OCI-M2 (cell line): ENCODE data around the gene PI4KA.
"Not testable (repeated sequence)": the region's sequence is repeated elsewhere in the genome, so short reads cannot be mapped to it uniquely, and the experiment has no call there.

Source experiments
- DNase-seq: peaks from one replicate; lab custom pipeline; 2025; ENCODE audit not compliant: unreplicated experiment; lab: John Stamatoyannopoulos, UW

Gene PI4KA

GRCh38 chr22:20779014-20779817, 79.4 kb downstream of the PI4KA start:
- DNase-seq, result no peak

GRCh38 chr22:20777420-20778177, 81.0 kb downstream of the PI4KA start:
- peak; percentile 3 for DNase-seq

DNA sequence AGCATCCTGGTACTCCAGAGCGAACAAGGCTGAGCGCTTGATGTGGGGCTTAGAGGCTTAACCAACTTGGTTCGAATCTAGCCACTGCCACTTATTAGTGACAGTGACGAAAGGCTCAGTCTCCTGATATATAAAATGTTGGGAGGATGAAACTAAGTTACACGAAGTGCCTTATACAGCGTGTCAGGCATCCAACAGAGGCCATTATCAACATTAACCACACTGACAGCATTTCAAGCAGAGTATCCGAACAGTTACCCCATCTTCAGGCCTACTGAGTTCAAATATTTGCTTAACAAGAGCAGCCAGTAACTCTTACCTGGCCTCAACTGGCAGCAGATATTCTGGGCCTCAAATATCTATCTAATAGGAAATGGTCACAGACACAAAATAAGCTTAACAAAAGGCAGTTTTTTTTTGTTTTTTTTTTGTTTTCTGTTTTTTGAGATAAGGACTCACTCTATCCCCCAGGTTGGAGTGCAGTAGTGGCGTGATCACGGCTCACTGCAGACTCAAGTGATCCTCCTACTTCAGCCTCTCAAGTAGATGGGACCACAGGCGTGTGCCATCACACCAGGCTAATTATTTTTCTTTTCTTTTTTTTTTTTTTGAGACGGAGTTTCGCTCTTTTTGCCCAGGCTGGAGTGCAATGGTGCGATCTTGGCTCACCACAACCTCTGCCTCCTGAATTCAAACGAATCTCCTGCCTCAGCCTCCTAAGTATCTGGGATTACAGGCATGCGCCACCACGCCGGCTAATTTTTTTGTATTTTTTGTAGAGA, 81.8 kb downstream of the PI4KA start:
- no peak for DNase-seq

DNA sequence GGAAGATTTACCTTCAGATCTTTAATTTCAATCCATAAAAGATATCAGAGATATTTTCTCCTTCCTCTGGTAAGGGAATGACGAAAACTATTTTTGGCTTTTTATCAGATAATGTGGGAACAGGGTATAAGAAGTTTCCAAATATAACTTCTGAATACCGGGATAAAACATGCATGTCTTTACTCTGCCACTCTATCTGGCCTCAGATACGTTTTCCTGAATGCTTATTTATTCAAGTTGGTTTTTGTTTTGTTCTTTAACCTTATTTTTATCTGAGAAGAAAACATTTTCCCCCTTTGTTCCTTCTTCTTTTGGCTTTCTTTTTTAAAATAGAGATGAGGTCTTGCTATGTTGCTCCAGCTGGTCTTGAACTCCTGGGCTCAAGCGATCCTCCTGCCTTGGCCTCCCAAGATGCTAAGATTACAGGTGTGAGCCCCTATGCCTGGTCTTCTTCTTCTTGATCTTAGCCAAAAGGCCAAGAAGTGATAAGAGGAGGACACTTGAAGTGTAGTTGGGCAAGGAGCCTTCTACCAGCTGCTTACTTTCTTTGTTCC, 83.2 kb downstream of the PI4KA start:
- DNase-seq, result no peak

DNA sequence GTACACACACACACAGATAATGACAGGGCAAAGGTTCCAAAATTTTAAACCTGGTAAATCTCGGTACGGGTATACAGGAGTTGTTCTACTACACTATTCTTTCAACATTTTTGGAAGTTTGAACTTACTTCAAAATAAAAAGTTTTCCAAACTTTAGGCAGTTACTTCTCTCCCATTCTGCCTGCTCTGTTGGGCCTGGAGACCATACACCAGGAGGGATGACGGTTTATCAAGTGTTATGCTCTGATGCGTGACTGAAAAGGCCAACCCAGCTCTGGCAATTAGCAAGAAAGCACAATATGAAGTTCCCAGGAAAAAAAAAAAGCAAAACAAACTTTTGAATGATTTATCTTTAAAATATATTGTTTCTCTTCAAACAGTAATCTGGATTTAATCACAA, 83.7 kb downstream of the PI4KA start:
- no peak for DNase-seq

DNA sequence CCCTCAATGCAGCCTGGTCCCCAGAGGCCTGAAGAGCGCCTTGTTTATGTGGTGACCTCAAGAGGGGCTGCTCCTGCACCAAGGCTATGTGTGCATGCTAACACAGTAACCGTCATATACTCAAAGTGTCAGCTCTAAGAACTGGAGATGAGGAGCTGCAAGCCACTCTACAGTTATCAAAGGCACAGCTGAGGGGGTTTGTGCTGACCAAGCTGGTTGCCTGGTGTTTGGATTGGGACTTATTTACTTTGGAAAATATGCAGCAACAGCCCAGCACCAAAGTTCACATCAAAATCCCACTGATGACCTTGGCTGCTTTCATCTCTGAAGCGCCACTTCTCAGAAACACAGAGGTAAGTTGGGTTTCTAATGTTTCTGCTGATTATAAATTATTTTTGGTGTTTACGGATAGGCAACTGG, 84.8 kb downstream of the PI4KA start, which contains the start of gene SERPIND1:
Gene SERPIND1 (plus strand): TSS at position 321 of the 420 bp plus-strand sequence. CDS start 5,200 bp downstream, outside the sequence.
- no peak for DNase-seq

DNA sequence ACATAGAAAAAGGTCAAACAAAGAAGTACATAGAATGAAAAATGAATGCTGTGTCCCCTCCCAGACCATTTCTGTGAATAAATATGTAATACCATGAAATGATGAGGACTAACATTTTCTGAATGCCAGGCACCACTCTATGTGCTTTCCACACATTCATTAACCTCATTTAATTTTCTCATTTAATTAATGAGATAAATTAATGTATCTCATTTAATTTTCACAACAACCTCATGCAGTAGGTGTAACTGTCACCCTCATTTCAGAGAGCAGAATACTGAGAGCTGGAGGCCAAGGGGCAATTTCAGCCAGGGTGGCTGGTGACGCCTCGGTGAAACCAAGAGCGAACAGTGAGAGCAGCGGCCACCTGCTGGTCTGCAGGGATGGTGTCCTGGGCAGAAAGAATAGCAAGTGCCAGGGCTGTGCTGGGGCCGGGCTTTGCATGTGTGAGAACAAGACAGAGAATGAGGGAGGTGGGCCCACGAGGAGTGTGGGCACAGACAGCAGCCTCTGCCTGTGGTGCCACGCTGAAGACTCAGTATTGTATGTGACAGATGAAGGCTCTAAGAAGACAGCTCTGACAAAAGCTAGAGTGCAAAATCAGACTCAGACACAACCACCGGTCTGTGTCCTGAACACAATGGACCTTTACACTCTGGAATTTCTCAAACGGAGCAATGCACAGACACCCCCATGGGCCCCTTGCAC, 86.5 kb downstream of the PI4KA start:
- DNase-seq, result no peak

GRCh38 chr22:20769496-20769826, 89.2 kb downstream of the PI4KA start:
- not testable (repeated sequence) for DNase-seq

DNA sequence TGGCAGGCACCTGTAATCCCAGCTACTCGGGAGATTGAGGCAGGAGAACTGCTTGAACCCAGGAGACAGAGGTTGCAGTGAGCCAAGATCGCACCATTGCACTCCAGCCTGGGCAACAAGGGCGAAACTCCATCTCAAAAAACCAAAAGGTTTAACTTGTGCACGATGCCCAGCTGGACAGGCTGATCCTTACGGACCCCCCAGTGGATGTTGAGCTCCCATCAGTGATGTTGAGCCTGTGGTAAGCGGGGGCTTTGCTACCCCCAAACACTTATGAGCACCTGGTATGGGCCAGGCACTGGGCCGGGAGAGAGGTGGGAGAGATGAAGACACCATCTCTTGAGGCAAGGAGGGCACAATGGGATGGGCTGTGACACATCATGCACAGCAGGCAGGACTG, 92.1 kb downstream of the PI4KA start:
- DNase-seq, result no peak

DNA sequence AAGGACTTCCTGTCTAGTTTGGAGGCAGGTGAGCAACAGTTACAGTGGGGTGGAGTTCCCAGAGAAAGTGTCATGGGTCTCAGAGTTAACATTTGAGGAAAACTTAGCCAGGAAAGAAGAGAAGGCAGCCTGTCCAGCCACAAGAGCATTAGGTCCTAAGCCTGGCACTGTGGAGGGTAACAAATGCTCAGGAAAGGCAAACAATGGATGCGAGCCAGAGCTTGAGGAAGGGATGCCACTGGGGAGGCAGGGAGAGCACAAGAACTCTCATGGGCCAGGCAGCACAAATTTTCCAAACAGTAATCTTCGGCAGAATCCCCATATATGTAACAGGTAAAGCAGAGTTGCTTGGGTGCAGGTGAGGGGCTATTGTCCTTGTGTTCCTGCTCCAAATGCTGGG, 92.7 kb downstream of the PI4KA start:
- no peak for DNase-seq

DNA sequence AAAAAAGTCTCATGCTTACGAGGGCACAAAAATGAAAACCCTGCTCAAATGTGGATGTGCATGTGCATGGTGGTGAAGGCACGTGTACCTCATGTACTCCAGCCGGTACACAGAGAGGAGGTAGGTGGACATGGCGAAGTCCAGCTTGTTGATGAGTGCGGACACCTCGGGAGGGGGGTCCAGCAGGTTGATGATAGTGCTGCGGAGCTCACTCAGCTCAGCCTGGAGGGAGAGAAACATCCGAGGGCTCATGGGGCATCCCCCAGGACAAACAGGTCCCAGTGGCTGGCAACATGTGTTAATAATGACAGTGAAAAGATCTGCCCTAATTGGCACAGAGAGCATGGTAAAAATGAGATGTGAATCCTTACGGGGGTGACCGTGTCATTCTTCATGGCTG, 93.9 kb downstream of the PI4KA start:
- DNase-seq, result no peak

DNA sequence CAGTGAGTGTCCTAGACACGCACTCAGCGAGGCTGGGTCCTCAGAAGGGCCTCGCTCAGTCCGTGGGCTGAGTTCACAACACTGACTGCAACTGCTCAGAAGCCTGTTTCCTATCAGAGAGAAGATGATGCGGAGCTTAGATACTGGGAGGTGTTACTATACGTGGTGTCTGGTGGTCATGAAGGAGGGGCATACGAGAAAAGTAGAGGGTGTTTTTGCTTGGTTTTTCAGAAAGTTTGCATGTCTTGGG, 94.2 kb downstream of the PI4KA start:
- DNase-seq, result no peak

- DNase-seq, result no peak
Observed at GRCh38 chr22:20763630-20764470, 94.8 kb downstream of the PI4KA start.

DNA sequence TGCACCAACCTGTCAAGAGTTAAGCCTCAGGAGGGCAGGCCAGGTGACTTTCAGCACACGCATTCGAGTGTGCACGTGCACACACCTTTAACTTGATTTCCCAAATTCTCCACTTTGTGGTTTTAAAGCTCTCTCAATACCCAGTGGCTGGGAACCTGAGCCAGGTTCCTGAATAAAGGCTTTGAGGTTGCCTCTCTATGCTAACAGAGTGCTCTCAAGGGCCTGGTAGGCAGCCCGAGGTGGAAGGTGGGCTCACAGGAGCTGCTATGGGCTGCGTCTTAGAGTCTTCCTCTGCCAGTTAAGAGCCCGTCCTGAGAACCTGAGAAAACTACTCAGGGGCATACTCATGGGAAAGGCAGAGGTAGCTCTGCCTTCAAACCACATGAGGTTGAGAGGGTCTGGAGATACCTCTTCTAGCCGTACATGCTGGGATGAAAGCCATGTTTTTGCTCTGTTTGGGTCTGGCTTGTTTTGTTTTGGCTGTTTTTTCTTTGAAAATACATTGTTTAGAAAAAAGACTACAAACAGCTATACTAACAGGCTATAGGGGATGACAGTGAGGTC, 96.3 kb downstream of the PI4KA start:
- no peak for DNase-seq

DNA sequence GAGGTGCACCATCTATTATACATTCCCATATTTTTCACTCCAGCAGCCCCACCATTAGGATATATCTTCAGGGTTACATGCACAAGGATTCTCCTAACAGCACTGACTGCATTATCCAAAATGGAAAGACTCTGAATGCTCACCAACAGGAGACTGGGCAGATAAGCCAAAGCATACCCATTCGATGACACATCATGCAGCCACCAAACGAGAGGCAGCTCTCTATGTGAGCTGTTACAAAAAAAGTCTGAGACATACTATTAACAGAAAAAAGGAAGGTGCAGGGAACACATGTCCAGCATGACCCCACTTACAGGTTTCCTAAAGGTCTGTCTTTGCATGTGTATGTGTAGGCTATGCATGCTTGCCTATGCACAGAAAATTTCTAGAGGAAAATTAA, 97.1 kb downstream of the PI4KA start:
- DNase-seq, result no peak

- no peak for DNase-seq
Observed at GRCh38 chr22:20760084-20760483, 98.5 kb downstream of the PI4KA start.

GRCh38 chr22:20758688-20759087, 99.9 kb downstream of the PI4KA start:
- no peak for DNase-seq

GRCh38 chr22:20756846-20757245, 101.8 kb downstream of the PI4KA start:
- DNase-seq, result no peak

- DNase-seq, result no peak
Observed at GRCh38 chr22:20752873-20753272, 105.7 kb downstream of the PI4KA start.
